Tibial nerve (tissue), 4 donors: Measurements from ENCODE around the gene TRIM56. TPM values are rescaled to one million over a fixed set of nuclear protein-coding genes. Genes with fewer than 3 reads are reported as not detected.
"Not testable (repeated sequence)": the region's sequence is repeated elsewhere in the genome, so short reads cannot be mapped to it uniquely, and the experiment has no call there.

Experiments
- DNase-seq, 2 donors: peaks; one replicate each; pipeline ENCODE4 v3.0.0-alpha.2; 2019; ENCODE audit warnings: low spot score in 2 of 2
- H3K27ac ChIP-seq, 4 donors: fragments of 200-600 bp; sonication (generic) in 3 of 4; one replicate each; pipeline ENCODE4 v1.5.1; 2017 to 2019; ENCODE audit warnings: mild to moderate bottlenecking in 1 of 4
- H3K27me3 ChIP-seq, 2 donors: fragments of 200-600 bp; sonication (generic) in 1 of 2; one replicate each; pipeline versions ENCODE4 v1.5.1 to v1.6.0; 2017 to 2019
- H3K36me3 ChIP-seq, 3 donors: fragments of 200-600 bp; sonication (generic); one replicate each; pipeline ENCODE4 v1.5.1; 2018 to 2019
- H3K4me1 ChIP-seq, 4 donors: fragments of 200-600 bp; sonication (generic) in 3 of 4; one replicate each; pipeline ENCODE4 v1.5.1; 2017 to 2019
- H3K4me3 ChIP-seq, 4 donors: fragments of 200-600 bp; sonication (generic) in 3 of 4; one replicate each; pipeline ENCODE4 v1.5.1; 2017 to 2019; ENCODE audit warnings: mild to moderate bottlenecking in 1 of 4, moderate library complexity in 1 of 4
- H3K9me3 ChIP-seq, 4 donors: fragments of 200-600 bp; sonication (generic) in 3 of 4; one replicate each; pipeline ENCODE4 v1.5.1; 2017 to 2019
- EP300 ChIP-seq, 2 donors: sonication (generic); formaldehyde crosslinking; IDR thresholded peaks; one replicate each; pipeline ENCODE4 v1.6.1; 2017; ENCODE audit warnings: antibody characterized with exemption in 2 of 2, mild to moderate bottlenecking in 1 of 2
- POLR2A ChIP-seq, 2 donors: fragments of 450-650 bp; IDR thresholded peaks; one replicate each; pipeline ENCODE4 v1.6.1; 2017; ENCODE audit warnings: antibody characterized with exemption in 2 of 2, mild to moderate bottlenecking in 2 of 2, moderate library complexity in 2 of 2
- WGBS, 2 donors: methylation state at CpG; one replicate each; pipeline ENCODE4 v1.1.5; 2018; 5-methylcytosine and 5-hydroxymethylcytosine counted together
- total RNA-seq, 4 donors: library from RNA; depleted of rRNA; stranded (reverse); fragments of >200 nt; gene quantifications; one replicate each; pipeline ENCODE4 v1.1.0, GENCODE V29; 2016
- TF ChIP-seq, protein P1 (sequence below), 5 experiments: fragments of 200-600 bp in 3 of 5; fragments of 450-650 bp in 2 of 5; sonication (generic) in 3 of 5; IDR thresholded peaks; one replicate each; pipeline ENCODE4 v1.5.1; 2016 to 2019; ENCODE audit warnings: antibody characterized with exemption in 5 of 5, mild to moderate bottlenecking in 3 of 5, moderate library complexity in 2 of 5

The TRIM56 gene
- total RNA-seq, 4 donors from 2014 or later = 18.6 to 32.4 (median 29.5) TPM

- DNase-seq = no peak
- no peaks in the 10 kb centered on the region for H3K9me3 ChIP-seq
These were observed 24.3 kb upstream of the TRIM56 start for GRCh38 chr7:101060992-101061391.

DNA sequence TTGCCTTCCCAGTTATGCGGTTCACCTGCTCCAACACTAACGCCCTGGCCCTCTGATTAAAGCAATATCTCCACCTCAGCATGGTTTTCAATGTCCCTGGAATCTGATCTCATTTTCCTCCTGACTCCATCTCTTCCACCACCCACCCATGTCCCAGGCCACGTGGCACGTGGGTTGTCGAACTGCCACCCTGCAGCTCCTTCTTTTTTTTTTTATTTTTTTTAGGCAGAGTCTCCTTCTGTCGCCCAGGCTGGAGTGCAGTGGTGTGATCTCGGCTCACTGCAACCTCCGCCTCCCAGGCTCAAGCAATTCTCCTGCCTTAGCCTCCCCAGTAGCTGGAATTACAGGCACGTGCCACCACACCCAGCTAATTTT, 21.1 kb upstream of the TRIM56 start:
- not testable (repeated sequence) for DNase-seq, H3K27ac ChIP-seq, H3K36me3 ChIP-seq, H3K4me3 ChIP-seq, H3K4me1 ChIP-seq, H3K9me3 ChIP-seq
- 66 to 77% methylated on average over 9 of the region's 9 CpGs for WGBS, 2 donors
- H3K27me3 ChIP-seq = peaks cover 0 to 67% of the 10 kb centered on the region in 2 donors

More at GRCh38 chr7:101060992-101061391, 24.3 kb upstream of the TRIM56 start:
- Histone ChIP-seq H3K36me3 (no peaks in the 10 kb centered on the region), H3K4me3 (no peak overlapping the region), H3K27ac (no peak overlapping the region), H3K27me3 (peaks cover 0 to 82% of the 10 kb centered on the region in 2 donors), H3K4me1 (peaks cover 0 to 3% (median 0%) of the 10 kb centered on the region in 4 donors)
- TF ChIP-seq POLR2A (IDR thresholded peaks at IDR 0.05) (no peak), EP300 (IDR thresholded peaks at IDR 0.05) (no peak)
- TF ChIP-seq, protein P1, sequence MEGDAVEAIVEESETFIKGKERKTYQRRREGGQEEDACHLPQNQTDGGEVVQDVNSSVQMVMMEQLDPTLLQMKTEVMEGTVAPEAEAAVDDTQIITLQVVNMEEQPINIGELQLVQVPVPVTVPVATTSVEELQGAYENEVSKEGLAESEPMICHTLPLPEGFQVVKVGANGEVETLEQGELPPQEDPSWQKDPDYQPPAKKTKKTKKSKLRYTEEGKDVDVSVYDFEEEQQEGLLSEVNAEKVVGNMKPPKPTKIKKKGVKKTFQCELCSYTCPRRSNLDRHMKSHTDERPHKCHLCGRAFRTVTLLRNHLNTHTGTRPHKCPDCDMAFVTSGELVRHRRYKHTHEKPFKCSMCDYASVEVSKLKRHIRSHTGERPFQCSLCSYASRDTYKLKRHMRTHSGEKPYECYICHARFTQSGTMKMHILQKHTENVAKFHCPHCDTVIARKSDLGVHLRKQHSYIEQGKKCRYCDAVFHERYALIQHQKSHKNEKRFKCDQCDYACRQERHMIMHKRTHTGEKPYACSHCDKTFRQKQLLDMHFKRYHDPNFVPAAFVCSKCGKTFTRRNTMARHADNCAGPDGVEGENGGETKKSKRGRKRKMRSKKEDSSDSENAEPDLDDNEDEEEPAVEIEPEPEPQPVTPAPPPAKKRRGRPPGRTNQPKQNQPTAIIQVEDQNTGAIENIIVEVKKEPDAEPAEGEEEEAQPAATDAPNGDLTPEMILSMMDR (IDR thresholded peaks at IDR 0.05) = no peak
- WGBS, 2 donors = 74 to 79% methylated on average over 5 of the region's 5 CpGs

- 67 to 85% methylated on average over 3 of the region's 3 CpGs for WGBS, 2 donors
These were observed 20.1 kb upstream of the TRIM56 start for GRCh38 chr7:101065162-101065561.

DNA sequence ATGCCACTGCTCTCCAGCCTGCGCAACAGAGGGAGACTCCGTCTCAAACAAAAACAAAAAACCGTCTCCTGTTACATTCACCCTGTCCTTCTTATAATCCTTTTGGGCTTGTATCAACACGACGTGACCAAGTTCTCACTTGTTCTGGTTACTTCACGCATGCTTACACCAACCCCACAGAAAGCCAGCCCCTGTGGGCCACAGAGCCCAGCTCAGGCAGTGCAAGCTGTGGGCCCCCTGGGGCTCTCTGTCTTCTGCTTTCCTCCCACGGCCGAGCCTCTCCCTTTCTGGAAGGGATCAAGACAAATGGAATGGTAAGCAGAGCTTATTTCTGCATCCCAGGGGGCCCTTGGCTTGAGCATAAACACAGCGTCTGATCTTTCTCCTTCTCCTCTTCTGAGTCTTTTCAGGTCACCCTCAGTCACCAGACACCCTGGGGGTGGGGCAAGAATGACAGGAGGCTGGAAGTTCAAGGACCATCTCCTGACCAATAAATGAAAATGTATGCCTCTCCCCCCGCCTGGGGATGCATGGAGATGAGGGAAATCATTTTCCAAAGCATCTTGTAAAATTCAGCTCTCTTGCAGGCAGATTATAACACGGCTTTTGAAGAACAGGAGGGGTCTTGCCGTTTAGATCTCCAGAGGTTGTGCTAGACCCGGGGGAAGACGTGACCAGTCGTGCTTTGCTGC, 19.0 kb upstream of the TRIM56 start:
- DNase-seq = no peak
- H3K27ac ChIP-seq = no peak overlapping the region
- no peaks in the 10 kb centered on the region for H3K4me1 ChIP-seq
- H3K9me3 ChIP-seq = no peaks in the 10 kb centered on the region
- TF ChIP-seq, protein P1 (IDR thresholded peaks at IDR 0.05) = no peak
- TF ChIP-seq EP300 (IDR thresholded peaks at IDR 0.05) (no peak), POLR2A (IDR thresholded peaks at IDR 0.05) (no peak)
- H3K4me3 ChIP-seq = no peak overlapping the region
- H3K36me3 ChIP-seq = no peaks in the 10 kb centered on the region
- WGBS, 2 donors = 37 to 43% methylated on average over 15 of the region's 15 CpGs
- H3K27me3 ChIP-seq = peaks cover 0 to 49% of the 10 kb centered on the region in 2 donors

More at GRCh38 chr7:101065162-101065561, 20.1 kb upstream of the TRIM56 start:
- H3K27me3 ChIP-seq = peaks cover 0 to 59% of the 10 kb centered on the region in 2 donors
- not testable (repeated sequence) for H3K4me3 ChIP-seq, H3K4me1 ChIP-seq, DNase-seq, H3K36me3 ChIP-seq, H3K9me3 ChIP-seq, H3K27ac ChIP-seq

DNA sequence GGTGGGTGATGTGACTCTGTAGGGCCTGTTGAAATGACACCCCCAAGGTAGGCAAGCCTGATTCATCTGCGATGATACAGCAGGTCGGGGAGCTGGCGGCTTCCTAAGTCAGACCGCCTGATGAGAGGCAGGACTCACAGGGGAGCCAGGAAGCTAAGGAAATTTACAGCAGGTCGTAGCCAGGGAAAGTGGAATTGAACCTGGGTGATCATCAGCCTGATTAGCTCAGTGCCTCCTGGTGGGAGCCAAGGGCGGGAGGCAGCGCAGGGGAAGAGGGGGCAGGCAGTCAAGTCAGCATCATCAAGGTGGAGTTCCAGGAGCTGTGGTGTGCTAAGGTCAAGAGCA, 18.5 kb upstream of the TRIM56 start:
- Histone ChIP-seq H3K27ac (no peak overlapping the region), H3K4me1 (no peaks in the 10 kb centered on the region), H3K9me3 (no peaks in the 10 kb centered on the region), H3K4me3 (no peak overlapping the region), H3K36me3 (no peaks in the 10 kb centered on the region), H3K27me3 (peaks cover 0 to 47% of the 10 kb centered on the region in 2 donors)
- 46 to 58% methylated on average over 7 of the region's 7 CpGs for WGBS, 2 donors
- TF ChIP-seq EP300 (IDR thresholded peaks at IDR 0.05) (no peak), POLR2A (IDR thresholded peaks at IDR 0.05) (no peak)
- TF ChIP-seq, protein P1 (IDR thresholded peaks at IDR 0.05) = no peak
- DNase-seq = no peak

DNA sequence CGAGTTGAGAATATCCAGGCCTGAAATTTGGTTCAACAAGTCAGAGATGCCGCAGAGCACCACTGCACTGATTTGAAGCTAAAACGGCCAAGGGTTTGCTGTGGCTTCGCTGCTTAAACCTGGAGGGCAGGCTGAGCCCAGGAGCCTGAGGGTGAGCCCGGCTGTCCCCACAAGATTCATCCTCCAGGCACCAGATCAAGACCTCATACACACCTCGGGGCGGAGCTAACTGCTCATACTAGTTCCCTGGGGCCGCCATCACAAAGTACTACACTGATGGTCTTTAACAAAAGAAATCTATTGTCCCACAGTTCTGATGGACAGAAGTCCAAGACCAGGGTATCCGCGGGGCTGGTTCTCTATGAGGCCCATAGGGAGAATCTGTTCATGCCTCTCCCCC, 16.9 kb upstream of the TRIM56 start:
- no peaks in the 10 kb centered on the region for H3K4me1 ChIP-seq
- 81 to 93% methylated on average over 10 of the region's 10 CpGs for WGBS, 2 donors
- H3K9me3 ChIP-seq = no peaks in the 10 kb centered on the region
- H3K36me3 ChIP-seq = no peaks in the 10 kb centered on the region
- H3K4me3 ChIP-seq = no peak overlapping the region
- DNase-seq = no peak
- peaks cover 0 to 45% of the 10 kb centered on the region in 2 donors for H3K27me3 ChIP-seq
- H3K27ac ChIP-seq = no peak overlapping the region
- TF ChIP-seq POLR2A (IDR thresholded peaks at IDR 0.05) (no peak), EP300 (IDR thresholded peaks at IDR 0.05) (no peak)
- TF ChIP-seq, protein P1 (IDR thresholded peaks at IDR 0.05) = no peak

- not testable (repeated sequence) for H3K4me3 ChIP-seq, H3K4me1 ChIP-seq, DNase-seq, H3K9me3 ChIP-seq, H3K36me3 ChIP-seq, H3K27ac ChIP-seq
- WGBS, 2 donors = 70 to 72% methylated on average over 14 of the region's 14 CpGs
- H3K27me3 ChIP-seq = peaks cover 0 to 15% of the 10 kb centered on the region in 2 donors
These were observed 13.7 kb upstream of the TRIM56 start for GRCh38 chr7:101071362-101072104.
